HEK293 (cell line): ENCODE results near the gene IPO13.

Experiments used
- CTCF ChIA-PET: fragments of 350-600 bp; formaldehyde crosslinking; extraction: SDS; loops from one replicate; lab custom pipeline; 2021; ENCODE audit warnings: antibody characterized with exemption; lab: Yijun Ruan, JAX
- POLR2A ChIA-PET: fragments of 300-600 bp; formaldehyde crosslinking; extraction: SDS; loops from one replicate; lab custom pipeline; 2020; ENCODE audit warnings: antibody characterized with exemption, inconsistent platforms; lab: Yijun Ruan, JAX
- H3K27ac ChIP-seq: fragments of 200-500 bp; sonication (Bioruptor generic); 2 replicates; pipeline ENCODE4 v1.5.1; 2014; ENCODE audit warnings: low read depth, low read length, control low read depth, inconsistent platforms; ENCODE audit errors: extremely low read depth
- H3K36me3 ChIP-seq, 2 experiments: fragments of 200-500 bp in 1 of 2; sonication (Bioruptor generic) in 1 of 2; 1 replicate in 1 of 2; 2 replicates in 1 of 2; pipeline ENCODE4 v1.5.1; 2014 to 2017; ENCODE audit warnings: inconsistent platforms in 2 of 2, low read length in 2 of 2; ENCODE audit not compliant: control insufficient read depth in 2 of 2, insufficient read depth in 1 of 2
- H3K4me1 ChIP-seq: fragments of 200-500 bp; sonication (Bioruptor generic); 2 replicates; pipeline ENCODE4 v1.5.1; 2014; ENCODE audit warnings: mild to moderate bottlenecking, low read length, inconsistent platforms; ENCODE audit not compliant: control insufficient read depth, insufficient read depth
- H3K4me3 ChIP-seq: 2 replicates; pipeline ENCODE4 v1.5.1; 2011; ENCODE audit warnings: low read depth, mild to moderate bottlenecking, control low read depth, low read length, moderate library complexity
- H3K9me3 ChIP-seq: fragments of 200-500 bp; sonication (Bioruptor generic); 2 replicates; pipeline ENCODE4 v1.5.1; 2014; ENCODE audit warnings: low read depth, low read length, inconsistent platforms; ENCODE audit not compliant: control insufficient read depth, insufficient read depth
- EGR2 ChIP-seq: fragments of 450-650 bp; formaldehyde crosslinking; IDR thresholded peaks from 2 replicates; pipeline ENCODE4 v1.5.1; 2016; ENCODE audit warnings: low read depth, missing biosample characterization, missing genetic modification characterization
- HOXC10 ChIP-seq: sonication (generic); formaldehyde crosslinking; IDR thresholded peaks from 2 replicates; pipeline ENCODE4 v1.8.1; 2023; ENCODE audit warnings: mild to moderate bottlenecking, missing genetic modification reagents
- KLF1 ChIP-seq: fragments of 450-650 bp; formaldehyde crosslinking; IDR thresholded peaks from 2 replicates; pipeline ENCODE4 v1.5.1; 2016; ENCODE audit warnings: missing biosample characterization, missing genetic modification characterization
- MZF1 ChIP-seq: fragments of 450-650 bp; formaldehyde crosslinking; IDR thresholded peaks from 2 replicates; pipeline ENCODE4 v1.5.1; 2017; ENCODE audit warnings: missing biosample characterization, missing genetic modification characterization, borderline replicate concordance
- PRDM10 ChIP-seq: fragments of 450-650 bp; formaldehyde crosslinking; IDR thresholded peaks from 2 replicates; pipeline ENCODE4 v1.5.1; 2016; ENCODE audit warnings: missing biosample characterization, missing genetic modification characterization
- SCRT2 ChIP-seq: fragments of 450-650 bp; formaldehyde crosslinking; IDR thresholded peaks from 2 replicates; pipeline ENCODE4 v1.5.1; 2016; ENCODE audit warnings: missing biosample characterization, missing genetic modification characterization
- SP2 ChIP-seq: fragments of 450-650 bp; formaldehyde crosslinking; IDR thresholded peaks from 2 replicates; pipeline ENCODE4 v1.5.1; 2016; ENCODE audit warnings: missing biosample characterization, missing genetic modification characterization
- WT1 ChIP-seq: fragments of 450-650 bp; formaldehyde crosslinking; IDR thresholded peaks from 2 replicates; pipeline ENCODE4 v1.5.1; 2016; ENCODE audit warnings: missing biosample characterization, missing genetic modification characterization
- ZBTB17 ChIP-seq: fragments of 450-650 bp; formaldehyde crosslinking; IDR thresholded peaks from 2 replicates; pipeline ENCODE4 v1.5.1; 2016; ENCODE audit warnings: missing biosample characterization, missing genetic modification characterization
- ZBTB6 ChIP-seq: fragments of 450-650 bp; formaldehyde crosslinking; IDR thresholded peaks from 2 replicates; pipeline ENCODE4 v1.5.1; 2017; ENCODE audit warnings: missing biosample characterization, missing genetic modification characterization
- ZEB2 ChIP-seq: fragments of 450-650 bp; formaldehyde crosslinking; IDR thresholded peaks from 2 replicates; pipeline ENCODE4 v1.5.1; 2016; ENCODE audit warnings: missing biosample characterization, missing genetic modification characterization
- ZNF146 ChIP-seq: fragments of 450-650 bp; formaldehyde crosslinking; IDR thresholded peaks from 2 replicates; pipeline ENCODE4 v1.5.1; 2016; ENCODE audit warnings: missing biosample characterization, missing genetic modification characterization
- ZNF335 ChIP-seq: fragments of 450-650 bp; formaldehyde crosslinking; conservative IDR thresholded peaks from 2 replicates; pipeline ENCODE4 v1.5.1; 2016; ENCODE audit warnings: missing biosample characterization, missing genetic modification characterization
- ZNF341 ChIP-seq: fragments of 450-650 bp; formaldehyde crosslinking; IDR thresholded peaks from 2 replicates; pipeline ENCODE4; 2016; ENCODE audit warnings: low read depth, missing biosample characterization, missing genetic modification characterization
- ZNF362 ChIP-seq: fragments of 450-650 bp; formaldehyde crosslinking; IDR thresholded peaks from 2 replicates; pipeline ENCODE4 v1.5.1; 2016; ENCODE audit warnings: missing biosample characterization, missing genetic modification characterization
- ZNF398 ChIP-seq: fragments of 450-650 bp; formaldehyde crosslinking; IDR thresholded peaks from 2 replicates; pipeline ENCODE4 v1.5.1; 2017; ENCODE audit warnings: missing biosample characterization, missing genetic modification characterization
- ZNF404 ChIP-seq: fragments of 450-650 bp; formaldehyde crosslinking; IDR thresholded peaks from 2 replicates; pipeline ENCODE4 v1.5.1; 2017; ENCODE audit warnings: missing biosample characterization, missing genetic modification characterization
- ZNF571 ChIP-seq: fragments of 450-650 bp; formaldehyde crosslinking; IDR thresholded peaks from 2 replicates; pipeline ENCODE4 v1.5.0; 2017; ENCODE audit warnings: missing biosample characterization, missing genetic modification characterization
- ZNF670 ChIP-seq: fragments of 450-650 bp; formaldehyde crosslinking; IDR thresholded peaks from 2 replicates; pipeline ENCODE4 v1.5.1; 2016; ENCODE audit warnings: missing biosample characterization, missing genetic modification characterization, low read depth
- ZNF692 ChIP-seq: fragments of 450-650 bp; formaldehyde crosslinking; IDR thresholded peaks from 2 replicates; pipeline ENCODE4 v1.5.1; 2016; ENCODE audit warnings: missing biosample characterization, missing genetic modification characterization
- ZNF747 ChIP-seq: fragments of 450-650 bp; formaldehyde crosslinking; IDR thresholded peaks from 2 replicates; pipeline ENCODE4 v1.5.1; 2016; ENCODE audit warnings: missing biosample characterization, missing genetic modification characterization

The IPO13 gene

GRCh38 chr1:43979528-43980254 lies 32.9 kb downstream of the IPO13 start (continued):
- TF ChIP-seq ZNF398 (tag by site-specific recombination) (peak; percentile 68; the same call in 1 of the 2 replicates), ZBTB6 (no peak), EGR2 (tag by site-specific recombination) (peak; percentile 93), ZEB2 (tag by site-specific recombination) (peak; percentile 56; the same call in 1 of the 2 replicates), ZNF146 (tag by site-specific recombination) (no peak), SP2 (tag by site-specific recombination) (0 out of 2 replicates have a peak, but pooled peaks have one; percentile 40), ZNF341 (tag by site-specific recombination) (peak; percentile 79), ZBTB17 (tag by site-specific recombination) (peak; percentile 37; the same call in 1 of the 2 replicates), PRDM10 (tag by site-specific recombination) (peak; percentile 72), ZNF692 (tag by site-specific recombination) (peak; percentile 40; the same call in 1 of the 2 replicates), KLF1 (tag by site-specific recombination) (peak; percentile 96)

GRCh38 chr1:43980255-43981134 lies 33.7 kb downstream of the IPO13 start:
- Histone ChIP-seq H3K27ac (no peak overlapping the region; the same call in 1 of the 2 replicates), H3K4me1 (peaks cover 3% of the 10 kb centered on the region; the same call in 1 of the 2 replicates), H3K9me3 (no peaks in the 10 kb centered on the region), H3K36me3 (peaks cover 7 to 78% of the 10 kb centered on the region in 2 experiments), H3K4me3 (peak overlapping the region; percentile 67)
- CTCF ChIA-PET, result interaction anchor here (0.7 kb wide), 1 partner anchor 269 kb away, joined by 3 read pairs; no protein-coding TSS in a partner anchor
- POLR2A ChIA-PET, result no interaction called here
- TF ChIP-seq ZNF571 (tag by site-specific recombination) (no peak), HOXC10 (CRISPR knock-in tag) (no peak), ZNF335 (tag by site-specific recombination) (peak; percentile 43; the same call in 1 of the 2 replicates), ZNF747 (tag by site-specific recombination) (no peak), SCRT2 (no peak), ZBTB17 (tag by site-specific recombination) (no peak), ZNF670 (no peak), ZNF692 (tag by site-specific recombination) (0 out of 2 replicates have a peak, but pooled peaks have one; percentile 25), ZNF362 (tag by site-specific recombination) (no peak), MZF1 (no peak), ZNF404 (no peak), WT1 (tag by site-specific recombination) (no peak)
